K562 (cell line): ENCODE measurements around the gene CDK14. TPM values are rescaled to one million over a fixed set of nuclear protein-coding genes. Genes with fewer than 3 reads are reported as not detected.

Source experiments
- ATAC-seq: fragments of 200-7000 bp; cut with Tn5 transposase; 3 replicates; pipeline ENCODE4 v1.9.1; 2020; ENCODE audit warnings: moderate library complexity
- BruUV-seq: library from RNA; stranded (reverse); fragments of 400-500 nt; replicated peaks from 2 replicates; lab custom pipeline; 2021; lab: Mats Ljungman, UMichigan
- CTCF ChIA-PET: fragments of 300-600 bp; formaldehyde crosslinking; extraction: SDS; loops from one replicate; lab custom pipeline; 2021; ENCODE audit warnings: low intra/inter-chr PET ratio; lab: Yijun Ruan, JAX
- POLR2A ChIA-PET: fragments of 300-600, 350-650 bp; sonication (Branson Sonifier 250); formaldehyde crosslinking; extraction: SDS; loops from one replicate; lab custom pipeline; 2021; ENCODE audit warnings: antibody characterized with exemption, inconsistent platforms; lab: Yijun Ruan, JAX
- DNase-seq, 4 experiments: peaks; one replicate each; pipeline versions ENCODE4 v3.0.0 to v3.0.0-alpha.2; 2011 to 2018; ENCODE audit warnings: low spot score in 3 of 4, mixed read lengths in 3 of 4; ENCODE audit errors: extremely low read depth in 1 of 4
- FAIRE-seq: peaks from 2 replicates; lab custom pipeline; 2011; peaks lifted over from hg19 to GRCh38; lab: Jason Lieb, UNC
- H2AFZ ChIP-seq: 2 replicates; pipeline ENCODE4 v1.6.0; 2011; ENCODE audit warnings: low read depth, low read length, control low read depth, inconsistent platforms
- H3K27ac ChIP-seq: fragments of 200-600 bp; 3 replicates; pipeline ENCODE4 v1.8.0; 2011; ENCODE audit warnings: low read depth, mild to moderate bottlenecking, control low read depth, inconsistent platforms, low read length, moderate library complexity, mixed read lengths; ENCODE audit errors: extremely low read depth
- H3K27me3 ChIP-seq, 2 experiments: fragments of 300-600 bp in 1 of 2; 2 replicates in 1 of 2; 3 replicates in 1 of 2; pipeline versions ENCODE4 v1.6.0 to v1.8.0; 2011; ENCODE audit warnings: inconsistent platforms in 2 of 2, low read length in 2 of 2, mild to moderate bottlenecking in 1 of 2, mixed read lengths in 1 of 2, moderate library complexity in 1 of 2; ENCODE audit not compliant: control insufficient read depth in 2 of 2, insufficient read depth in 2 of 2
- H3K36me3 ChIP-seq: fragments of 300-600 bp; 3 replicates; pipeline ENCODE4 v1.8.0; 2011; ENCODE audit warnings: mild to moderate bottlenecking, low read length, inconsistent platforms; ENCODE audit not compliant: control insufficient read depth, insufficient read depth
- H3K4me1 ChIP-seq, 2 experiments: fragments of 200-600 bp in 1 of 2; replicated peaks in 1 of 2; 2 replicates in 1 of 2; 3 replicates in 1 of 2; pipeline versions ENCODE4 v1.5.1 to v1.8.0; 2011; ENCODE audit warnings: inconsistent platforms in 2 of 2, low read length in 2 of 2, mild to moderate bottlenecking in 1 of 2, mixed read lengths in 1 of 2, moderate library complexity in 1 of 2; ENCODE audit not compliant: control insufficient read depth in 2 of 2, insufficient read depth in 2 of 2
- H3K4me2 ChIP-seq: 2 replicates; pipeline ENCODE4 v1.6.1; 2011; ENCODE audit warnings: low read length, control low read depth, inconsistent platforms, mixed read lengths; ENCODE audit not compliant: insufficient read depth
- H3K4me3 ChIP-seq: fragments of 200-600 bp; sonication (generic), shearing (Covaris generic); 2 replicates; pipeline ENCODE4 v1.5.1; 2016; ENCODE audit warnings: control low read depth, inconsistent platforms
- H3K79me2 ChIP-seq: fragments of 200-600 bp; 3 replicates; pipeline ENCODE4 v1.8.0; 2011; ENCODE audit warnings: low read length, inconsistent platforms; ENCODE audit not compliant: control insufficient read depth, insufficient read depth
- H3K9ac ChIP-seq, 2 experiments: 2 replicates each; pipeline versions ENCODE4 v1.6.0 to v1.6.1; 2011; ENCODE audit warnings: low read depth in 2 of 2, low read length in 2 of 2, control low read depth in 1 of 2, inconsistent platforms in 1 of 2, mild to moderate bottlenecking in 1 of 2, mixed read lengths in 1 of 2; ENCODE audit not compliant: insufficient read depth in 1 of 2
- H3K9me1 ChIP-seq: one replicate; pipeline ENCODE4 v1.6.0; 2011; ENCODE audit warnings: inconsistent platforms, mild to moderate bottlenecking, low read length, moderate library complexity; ENCODE audit not compliant: control insufficient read depth, insufficient read depth
- H3K9me3 ChIP-seq: replicated peaks from 2 replicates; pipeline ENCODE4 v1.5.1; 2011; ENCODE audit warnings: low read depth, low read length, inconsistent platforms; ENCODE audit not compliant: control insufficient read depth, insufficient read depth
- H4K20me1 ChIP-seq: replicated peaks from 2 replicates; pipeline ENCODE4 v1.6.1; 2011; ENCODE audit warnings: low read length, inconsistent platforms, mixed read lengths; ENCODE audit not compliant: control insufficient read depth, insufficient read depth
- BMI1 ChIP-seq: fragments of 150-350 bp; IDR thresholded peaks from 2 replicates; pipeline ENCODE4 v1.6.1; 2014; ENCODE audit warnings: low read length
- FOXP1 ChIP-seq: sonication (generic); formaldehyde crosslinking; IDR thresholded peaks from 2 replicates; pipeline ENCODE4 v1.8.0; 2022; ENCODE audit warnings: mild to moderate bottlenecking, missing genetic modification reagents
- MAFG ChIP-seq: fragments of 450-650 bp; conservative IDR thresholded peaks from 2 replicates; pipeline ENCODE4 v1.6.1; 2016; ENCODE audit warnings: missing genetic modification characterization, missing compliant biosample characterization
- MYBL2 ChIP-seq, 2 experiments: fragments of 450-650 bp in 1 of 2; sonication (generic) in 1 of 2; formaldehyde crosslinking in 1 of 2; IDR thresholded peaks; 2 replicates each; pipeline versions ENCODE4 v1.6.1 to v1.8.1; 2017 to 2022; ENCODE audit warnings: borderline replicate concordance in 1 of 2, inconsistent platforms in 1 of 2, low read depth in 1 of 2, mild to moderate bottlenecking in 1 of 2, missing genetic modification reagents in 1 of 2, moderate library complexity in 1 of 2
- RBBP5 ChIP-seq: fragments of 200-600 bp; sonication (generic); IDR thresholded peaks from 2 replicates; pipeline ENCODE4 v1.6.1; 2012; ENCODE audit warnings: borderline replicate concordance, mild to moderate bottlenecking, low read length, control low read depth, inconsistent platforms; ENCODE audit not compliant: insufficient read depth, poor library complexity, severe bottlenecking
- RCOR1 ChIP-seq, 2 experiments: IDR thresholded peaks; 2 replicates each; pipeline ENCODE4 v1.6.1; 2012; ENCODE audit warnings: low read depth in 2 of 2, low read length in 2 of 2, borderline replicate concordance in 1 of 2, improper control_type of control experiment in 1 of 2
- SNIP1 ChIP-seq: fragments of 450-650 bp; IDR thresholded peaks from 2 replicates; pipeline ENCODE4 v1.7.1; 2017; ENCODE audit warnings: low read depth, mild to moderate bottlenecking
- SREBF2 ChIP-seq: sonication (generic); formaldehyde crosslinking; IDR thresholded peaks from 2 replicates; pipeline ENCODE4 v1.4.0; 2020; ENCODE audit warnings: mild to moderate bottlenecking, missing genetic modification reagents
- TCFL5 ChIP-seq: fragments of 250-450 bp; sonication (Bioruptor Pico); conservative IDR thresholded peaks from 2 replicates; pipeline ENCODE4 v1.6.1; 2021; ENCODE audit warnings: mild to moderate bottlenecking, moderate library complexity, matching md5 sums
- WGBS: fragments of 100-300 bp; shearing (Covaris generic); methylation state at CpG from one replicate; pipeline ENCODE4 v1.1.6; 2016; ENCODE audit warnings: low coverage, mixed read lengths; ENCODE audit not compliant: insufficient coverage; ENCODE audit errors: missing lambda C conversion rate; 5-methylcytosine and 5-hydroxymethylcytosine counted together
- in situ Hi-C: fragments of 300-500 bp; cut with MboI; formaldehyde crosslinking; loops from 4 replicates; pipeline ENCODE4 v1.15.0; 2018; ENCODE audit warnings: inconsistent platforms, mixed read lengths
- intact Hi-C: fragments of 100-400 bp; cut with micrococcal nuclease; formaldehyde crosslinking; loops from 2 replicates; pipeline ENCODE4 v1.14.2; 2022
- polyA plus RNA-seq, 8 experiments: library from polyadenylated mRNA; depleted of rRNA in 4 of 8; stranded (reverse) in 5 of 8; unstranded in 3 of 8; fragments of >200 nt; fragmentation: Nextera tagmentation in 2 of 8; fragmentation: Illumina TruSeq in 1 of 8; extraction: Ambion mirVana in 2 of 8; extraction: Trizol in 1 of 8; gene quantifications; 2 replicates each; pipeline versions ENCODE4 v1.2.1 to v1.2.3, GENCODE V29; 2011 to 2014; ENCODE audit warnings: inconsistent platforms in 1 of 8, missing spikeins in 1 of 8
- total RNA-seq, 7 experiments: library from RNA; depleted of rRNA in 6 of 7; stranded (reverse); fragments of >200 nt in 6 of 7; fragmentation: Illumina TruSeq in 2 of 7; extraction: Trizol in 2 of 7; gene quantifications; 2 replicates each; pipeline versions ENCODE4 v1.2.1 to v1.2.3, GENCODE V29; 2011 to 2021; ENCODE audit warnings: low replicate concordance in 1 of 7
- TF ChIP-seq, protein P1 (sequence below): IDR thresholded peaks from 3 replicates; pipeline ENCODE4 v1.6.1; 2011; ENCODE audit warnings: borderline replicate concordance, mild to moderate bottlenecking; ENCODE audit not compliant: insufficient read length, insufficient read depth
- TF ChIP-seq, protein P2 (sequence below): sonication (generic); formaldehyde crosslinking; IDR thresholded peaks from 2 replicates; pipeline ENCODE4 v1.8.0; 2023; ENCODE audit warnings: mild to moderate bottlenecking, missing genetic modification reagents
- TF ChIP-seq, protein P3 (sequence below), 3 experiments: IDR thresholded peaks in 2 of 3; conservative IDR thresholded peaks in 1 of 3; 2 replicates each; pipeline ENCODE4 v1.5.1; 2011 to 2012; ENCODE audit warnings: low read length in 3 of 3, mild to moderate bottlenecking in 3 of 3, control low read depth in 2 of 3, improper control_type of control experiment in 1 of 3, inconsistent platforms in 1 of 3, low read depth in 1 of 3, mixed read lengths in 1 of 3, moderate library complexity in 1 of 3; ENCODE audit not compliant: insufficient read depth in 2 of 3
- TF ChIP-seq, protein P4 (sequence below): fragments of 250-450 bp; sonication (Bioruptor Pico); IDR thresholded peaks from 2 replicates; pipeline ENCODE4 v1.5.0; 2021

The CDK14 gene
- total and polyA plus RNA-seq, 9 of the 15 experiments (the other 6 are each of a cell fraction or from before 2014, with no cell fraction given), result 0.03 to 0.91 (median 0.16) TPM

DNA sequence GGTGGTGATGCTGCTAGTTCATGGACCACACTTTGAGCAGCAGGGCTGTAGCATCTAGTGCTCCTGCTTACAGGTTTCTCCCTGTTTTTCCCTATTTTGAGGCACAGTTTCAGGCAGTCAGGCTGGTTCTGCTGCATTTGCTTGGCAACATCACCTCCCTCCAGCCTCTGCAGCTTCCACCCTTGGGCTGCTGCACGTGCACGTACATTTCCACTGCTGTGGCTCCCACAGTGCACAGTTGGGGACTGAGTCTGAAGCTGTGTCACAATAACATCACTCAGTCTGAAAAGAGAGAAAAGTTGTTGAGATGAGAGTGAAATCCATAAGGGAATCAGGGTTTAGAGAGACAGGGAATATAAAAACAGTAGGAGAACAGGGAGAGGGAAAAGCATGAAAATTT lies 437.5 kb downstream of the CDK14 start:
- DNase-seq (no peak), FAIRE-seq (no peak), ATAC-seq (no peak)
- Histone ChIP-seq H3K27me3 (no peaks in the 10 kb centered on the region), H3K4me1 (no peaks in the 10 kb centered on the region), H3K27ac (no peak overlapping the region), H2AFZ (no peak overlapping the region), H3K79me2 (no peaks in the 10 kb centered on the region), H3K9me3 (no peaks in the 10 kb centered on the region), H4K20me1 (no peaks in the 10 kb centered on the region), H3K9ac (no peak overlapping the region), H3K4me3 (no peak overlapping the region), H3K9me1 (no peaks in the 10 kb centered on the region), H3K4me2 (no peak overlapping the region), H3K36me3 (no peaks in the 10 kb centered on the region)
- 0% methylated on average over 2 of the region's 2 CpGs for WGBS
- POLR2A ChIA-PET, result interaction anchor here (0.7 kb wide), 1 partner anchor 260 kb away, joined by 3 read pairs; no protein-coding TSS in a partner anchor
- CTCF ChIA-PET, result interaction anchor here (1.5 kb wide), 1 partner anchor 579 kb away, joined by 5 read pairs; no protein-coding TSS in a partner anchor
- intact Hi-C loops (loop anchor here (5.0 kb wide), 1 partner anchor 481 kb away; no protein-coding TSS in a partner anchor), in situ Hi-C loops (no loop called here)
- BruUV-seq, result no TSS peak
- TF ChIP-seq, protein P1, sequence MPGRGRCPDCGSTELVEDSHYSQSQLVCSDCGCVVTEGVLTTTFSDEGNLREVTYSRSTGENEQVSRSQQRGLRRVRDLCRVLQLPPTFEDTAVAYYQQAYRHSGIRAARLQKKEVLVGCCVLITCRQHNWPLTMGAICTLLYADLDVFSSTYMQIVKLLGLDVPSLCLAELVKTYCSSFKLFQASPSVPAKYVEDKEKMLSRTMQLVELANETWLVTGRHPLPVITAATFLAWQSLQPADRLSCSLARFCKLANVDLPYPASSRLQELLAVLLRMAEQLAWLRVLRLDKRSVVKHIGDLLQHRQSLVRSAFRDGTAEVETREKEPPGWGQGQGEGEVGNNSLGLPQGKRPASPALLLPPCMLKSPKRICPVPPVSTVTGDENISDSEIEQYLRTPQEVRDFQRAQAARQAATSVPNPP, result no peak
- no peak for TF ChIP-seq TCFL5 (CRISPR knock-in tag)
- no peak for TF ChIP-seq FOXP1 (CRISPR knock-in tag)
- no peak for TF ChIP-seq BMI1
- TF ChIP-seq RBBP5, result no peak
- no peak for TF ChIP-seq SNIP1
- TF ChIP-seq, protein P2, sequence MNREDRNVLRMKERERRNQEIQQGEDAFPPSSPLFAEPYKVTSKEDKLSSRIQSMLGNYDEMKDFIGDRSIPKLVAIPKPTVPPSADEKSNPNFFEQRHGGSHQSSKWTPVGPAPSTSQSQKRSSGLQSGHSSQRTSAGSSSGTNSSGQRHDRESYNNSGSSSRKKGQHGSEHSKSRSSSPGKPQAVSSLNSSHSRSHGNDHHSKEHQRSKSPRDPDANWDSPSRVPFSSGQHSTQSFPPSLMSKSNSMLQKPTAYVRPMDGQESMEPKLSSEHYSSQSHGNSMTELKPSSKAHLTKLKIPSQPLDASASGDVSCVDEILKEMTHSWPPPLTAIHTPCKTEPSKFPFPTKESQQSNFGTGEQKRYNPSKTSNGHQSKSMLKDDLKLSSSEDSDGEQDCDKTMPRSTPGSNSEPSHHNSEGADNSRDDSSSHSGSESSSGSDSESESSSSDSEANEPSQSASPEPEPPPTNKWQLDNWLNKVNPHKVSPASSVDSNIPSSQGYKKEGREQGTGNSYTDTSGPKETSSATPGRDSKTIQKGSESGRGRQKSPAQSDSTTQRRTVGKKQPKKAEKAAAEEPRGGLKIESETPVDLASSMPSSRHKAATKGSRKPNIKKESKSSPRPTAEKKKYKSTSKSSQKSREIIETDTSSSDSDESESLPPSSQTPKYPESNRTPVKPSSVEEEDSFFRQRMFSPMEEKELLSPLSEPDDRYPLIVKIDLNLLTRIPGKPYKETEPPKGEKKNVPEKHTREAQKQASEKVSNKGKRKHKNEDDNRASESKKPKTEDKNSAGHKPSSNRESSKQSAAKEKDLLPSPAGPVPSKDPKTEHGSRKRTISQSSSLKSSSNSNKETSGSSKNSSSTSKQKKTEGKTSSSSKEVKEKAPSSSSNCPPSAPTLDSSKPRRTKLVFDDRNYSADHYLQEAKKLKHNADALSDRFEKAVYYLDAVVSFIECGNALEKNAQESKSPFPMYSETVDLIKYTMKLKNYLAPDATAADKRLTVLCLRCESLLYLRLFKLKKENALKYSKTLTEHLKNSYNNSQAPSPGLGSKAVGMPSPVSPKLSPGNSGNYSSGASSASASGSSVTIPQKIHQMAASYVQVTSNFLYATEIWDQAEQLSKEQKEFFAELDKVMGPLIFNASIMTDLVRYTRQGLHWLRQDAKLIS (CRISPR knock-in tag), result no peak
- TF ChIP-seq MYBL2 (IDR thresholded peaks at IDR 0.05; ENCODE audit: low read depth), result no peak
- no peak for TF ChIP-seq MYBL2 (CRISPR knock-in tag; IDR thresholded peaks at IDR 0.05; ENCODE audit: borderline replicate concordance)
- TF ChIP-seq SREBF2 (CRISPR knock-in tag), result no peak
- TF ChIP-seq MAFG (tag), result no peak
- TF ChIP-seq, protein P3, sequence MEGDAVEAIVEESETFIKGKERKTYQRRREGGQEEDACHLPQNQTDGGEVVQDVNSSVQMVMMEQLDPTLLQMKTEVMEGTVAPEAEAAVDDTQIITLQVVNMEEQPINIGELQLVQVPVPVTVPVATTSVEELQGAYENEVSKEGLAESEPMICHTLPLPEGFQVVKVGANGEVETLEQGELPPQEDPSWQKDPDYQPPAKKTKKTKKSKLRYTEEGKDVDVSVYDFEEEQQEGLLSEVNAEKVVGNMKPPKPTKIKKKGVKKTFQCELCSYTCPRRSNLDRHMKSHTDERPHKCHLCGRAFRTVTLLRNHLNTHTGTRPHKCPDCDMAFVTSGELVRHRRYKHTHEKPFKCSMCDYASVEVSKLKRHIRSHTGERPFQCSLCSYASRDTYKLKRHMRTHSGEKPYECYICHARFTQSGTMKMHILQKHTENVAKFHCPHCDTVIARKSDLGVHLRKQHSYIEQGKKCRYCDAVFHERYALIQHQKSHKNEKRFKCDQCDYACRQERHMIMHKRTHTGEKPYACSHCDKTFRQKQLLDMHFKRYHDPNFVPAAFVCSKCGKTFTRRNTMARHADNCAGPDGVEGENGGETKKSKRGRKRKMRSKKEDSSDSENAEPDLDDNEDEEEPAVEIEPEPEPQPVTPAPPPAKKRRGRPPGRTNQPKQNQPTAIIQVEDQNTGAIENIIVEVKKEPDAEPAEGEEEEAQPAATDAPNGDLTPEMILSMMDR (IDR thresholded peaks at IDR 0.05 in 2 of 3, conservative IDR thresholded peaks at IDR 0.05 in 1 of 3; ENCODE audit: insufficient read depth in 2 of 3, low read depth in 1 of 3, low read length in 3 of 3), result no peak
- TF ChIP-seq, protein P4, sequence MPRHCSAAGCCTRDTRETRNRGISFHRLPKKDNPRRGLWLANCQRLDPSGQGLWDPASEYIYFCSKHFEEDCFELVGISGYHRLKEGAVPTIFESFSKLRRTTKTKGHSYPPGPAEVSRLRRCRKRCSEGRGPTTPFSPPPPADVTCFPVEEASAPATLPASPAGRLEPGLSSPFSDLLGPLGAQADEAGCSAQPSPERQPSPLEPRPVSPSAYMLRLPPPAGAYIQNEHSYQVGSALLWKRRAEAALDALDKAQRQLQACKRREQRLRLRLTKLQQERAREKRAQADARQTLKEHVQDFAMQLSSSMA, result no peak
- no peak for TF ChIP-seq RCOR1 (IDR thresholded peaks at IDR 0.05; ENCODE audit: borderline replicate concordance in 1 of 2, low read depth in 2 of 2, low read length in 2 of 2)
